ENCODE measurements around the gene SLC34A2. TPM values are rescaled to one million over a fixed set of nuclear protein-coding genes. Genes with fewer than 3 reads are reported as not detected.

The SLC34A2 gene
- total and polyA plus RNA-seq, 2 of the 8 experiments (the other 6 are each of a cell fraction or from before 2014, with no cell fraction given) = 2.2 to 2.9 TPM

DNA sequence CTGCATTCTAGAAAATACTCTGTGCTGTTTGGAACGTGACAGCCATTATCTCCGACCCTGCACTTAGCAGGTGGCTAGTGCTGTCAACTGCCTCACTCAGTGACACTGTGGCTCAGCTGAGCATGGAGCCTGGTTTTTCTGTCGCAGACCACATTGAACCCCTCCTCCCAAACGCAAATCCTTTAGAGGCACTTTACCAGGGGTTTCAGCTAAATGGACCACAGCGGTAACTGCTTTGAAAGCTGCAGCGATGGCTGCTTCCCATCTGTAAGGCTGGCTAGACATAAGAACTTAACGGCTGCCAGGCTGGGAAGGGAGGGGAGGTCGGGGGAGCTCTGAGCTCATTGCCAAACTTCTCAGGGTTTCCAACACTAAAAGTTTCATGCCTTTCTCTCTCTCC is 8.1 kb downstream of the SLC34A2 start:
- no peak for DNase-seq (ENCODE audit: low read depth in 1 of 2, low spot score in 2 of 2)
- Histone ChIP-seq H2BK20ac (ENCODE audit: low read length) (no peak overlapping the region), H3K9ac (replicated peaks in 1 of 4; ENCODE audit: extremely low read depth in 1 of 4, low read depth in 3 of 4, low read length in 3 of 4) (no peak overlapping the region), H2BK15ac (ENCODE audit: low read length) (no peak overlapping the region), H3K4me2 (ENCODE audit: insufficient read depth in 1 of 2, low read depth in 2 of 2, low read length in 2 of 2) (0 out of 4 replicates have a peak overlapping the region, but pooled peaks of 1 of the 2 experiments have one; percentile 4), H3K23me2 (ENCODE audit: low read depth, low read length) (no peaks in the 10 kb centered on the region), H3K4ac (replicated peaks; ENCODE audit: insufficient read length, low read depth, low read length) (no peak overlapping the region), H2AFZ (ENCODE audit: low read length) (no peak overlapping the region), H3K56ac (replicated peaks; ENCODE audit: insufficient read length, low read depth, low read length) (no peak overlapping the region), H3K79me1 (ENCODE audit: low read depth, low read length) (no peaks in the 10 kb centered on the region), H2AK5ac (ENCODE audit: low read depth, low read length) (no peak overlapping the region), H3K27me3 (replicated peaks in 1 of 4; ENCODE audit: control insufficient read depth in 3 of 4, extremely low read depth in 1 of 4, insufficient read depth in 3 of 4, low read length in 3 of 4) (no peaks in the 10 kb centered on the region), H3K18ac (ENCODE audit: extremely low read depth, low read length) (no peak overlapping the region), H3K23ac (ENCODE audit: insufficient read length) (no peak overlapping the region), H3K4me1 (replicated peaks in 1 of 4; ENCODE audit: control insufficient read depth in 3 of 4, insufficient read depth in 4 of 4, low read length in 3 of 4) (peaks cover 0 to 7% (median 3%) of the 10 kb centered on the region in 4 experiments; a peak in 5 of 7 replicates), H2BK120ac (replicated peaks; ENCODE audit: low read depth, low read length) (no peak overlapping the region), H3K36me3 (ENCODE audit: control insufficient read depth in 2 of 4, insufficient read depth in 4 of 4, low read length in 3 of 4) (no peaks in the 10 kb centered on the region), H3K14ac (ENCODE audit: insufficient read length) (no peak overlapping the region), H2BK12ac (ENCODE audit: low read depth, low read length) (no peak overlapping the region), H3K9me3 (ENCODE audit: insufficient read depth in 2 of 2, low read depth in 1 of 2, low read length in 1 of 2) (no peaks in the 10 kb centered on the region), H3K27ac (ENCODE audit: low read depth, low read length) (no peak overlapping the region), H4K91ac (replicated peaks; ENCODE audit: insufficient read length, low read length) (no peak overlapping the region), H4K8ac (ENCODE audit: extremely low read depth, insufficient read depth, low read length) (no peak overlapping the region), H3K4me3 (ENCODE audit: extremely low read depth in 1 of 4, insufficient read depth in 2 of 4, low read depth in 3 of 4, low read length in 4 of 4) (no peak overlapping the region), H4K20me1 (replicated peaks in 1 of 2; ENCODE audit: control insufficient read depth in 1 of 2, insufficient read depth in 2 of 2, low read length in 2 of 2) (no peaks in the 10 kb centered on the region), H4K5ac (ENCODE audit: insufficient read length, low read depth, low read length) (no peak overlapping the region), H2BK5ac (ENCODE audit: low read depth, low read length) (no peak overlapping the region), H3K79me2 (ENCODE audit: control insufficient read depth in 1 of 2, insufficient read depth in 2 of 2, low read length in 2 of 2) (no peaks in the 10 kb centered on the region)
- ChIA-PET CTCF (ENCODE audit: partially characterized antibody) (interaction anchor here (0.6 to 2.2 kb wide), 11 partner anchors 9 to 222 kb away, joined by 3 to 12 read pairs (median 4); no protein-coding TSS in a partner anchor), POLR2A (ENCODE audit: partially characterized antibody) (interaction anchor here (2.4 kb wide), 1 partner anchor 9 kb away, joined by 12 read pairs; the partner anchor contains the start of gene SLC34A2)
- 86% methylated on average over 8 of the region's 8 CpGs; no CpG with 5 or more reads in 1 of the 2 experiments for WGBS, 2 experiments (ENCODE audit: extremely low coverage in 1 of 2, insufficient coverage in 1 of 2, insufficient read length in 1 of 2, insufficient replicate concordance in 2 of 2, low coverage in 1 of 2, low lambda C conversion rate in 2 of 2, missing lambda C conversion rate in 1 of 2)
- FAIRE-seq = no peak
- TF ChIP-seq RXRA (IDR thresholded peaks at IDR 0.05; ENCODE audit: insufficient read depth, low read depth, low read length) (no peak), KDM1A (IDR thresholded peaks at IDR 0.05; ENCODE audit: borderline replicate concordance, low read length) (no peak)
- TF ChIP-seq, protein P1, sequence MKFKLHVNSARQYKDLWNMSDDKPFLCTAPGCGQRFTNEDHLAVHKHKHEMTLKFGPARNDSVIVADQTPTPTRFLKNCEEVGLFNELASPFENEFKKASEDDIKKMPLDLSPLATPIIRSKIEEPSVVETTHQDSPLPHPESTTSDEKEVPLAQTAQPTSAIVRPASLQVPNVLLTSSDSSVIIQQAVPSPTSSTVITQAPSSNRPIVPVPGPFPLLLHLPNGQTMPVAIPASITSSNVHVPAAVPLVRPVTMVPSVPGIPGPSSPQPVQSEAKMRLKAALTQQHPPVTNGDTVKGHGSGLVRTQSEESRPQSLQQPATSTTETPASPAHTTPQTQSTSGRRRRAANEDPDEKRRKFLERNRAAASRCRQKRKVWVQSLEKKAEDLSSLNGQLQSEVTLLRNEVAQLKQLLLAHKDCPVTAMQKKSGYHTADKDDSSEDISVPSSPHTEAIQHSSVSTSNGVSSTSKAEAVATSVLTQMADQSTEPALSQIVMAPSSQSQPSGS (IDR thresholded peaks at IDR 0.05; ENCODE audit: low read length) = no peak

All from H1 (cell line).